Stimulated activated CD4-positive, alpha-beta T cell treated with anti-CD3 and anti-CD28 coated beads, Interleukin-2, amount 100 ng/mL, for 24 hours (primary cell): ENCODE data around the gene KLF17.
"Not testable (repeated sequence)": the region's sequence is repeated elsewhere in the genome, so short reads cannot be mapped to it uniquely, and the experiment has no call there.

Source experiments
- DNase-seq, 2 donors: peaks; one replicate each; pipeline ENCODE4 v3.0.0-alpha.2; 2020

The KLF17 gene

GRCh38 chr1:44110916-44111315 lies 7.7 kb upstream of the KLF17 start:
- DNase-seq, result no peak

- no peak for DNase-seq
Observed at GRCh38 chr1:44111861-44112260, 6.8 kb upstream of the KLF17 start.

DNA sequence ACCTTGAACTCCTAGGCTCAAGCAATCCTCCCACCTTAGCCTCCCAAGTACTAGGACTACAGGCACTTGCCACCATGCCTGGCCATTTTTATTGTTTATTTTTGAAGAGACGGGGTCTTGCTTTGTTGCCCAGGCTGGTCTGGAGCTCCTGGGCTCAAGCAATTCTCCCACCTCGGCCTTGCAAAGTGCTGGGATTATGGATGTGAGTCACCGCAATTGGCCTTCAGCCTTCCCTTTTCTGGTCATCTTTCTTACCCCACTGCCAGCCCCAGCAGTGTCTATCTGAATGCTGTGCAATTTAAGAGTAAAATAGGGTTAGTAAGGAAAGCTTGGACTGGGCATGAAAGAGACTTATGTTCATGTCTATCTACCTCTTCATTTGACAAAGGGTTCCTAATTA lies 6.1 kb upstream of the KLF17 start:
- no peak for DNase-seq

GRCh38 chr1:44113095-44113609 lies 5.5 kb upstream of the KLF17 start:
- DNase-seq, result no peak

DNA sequence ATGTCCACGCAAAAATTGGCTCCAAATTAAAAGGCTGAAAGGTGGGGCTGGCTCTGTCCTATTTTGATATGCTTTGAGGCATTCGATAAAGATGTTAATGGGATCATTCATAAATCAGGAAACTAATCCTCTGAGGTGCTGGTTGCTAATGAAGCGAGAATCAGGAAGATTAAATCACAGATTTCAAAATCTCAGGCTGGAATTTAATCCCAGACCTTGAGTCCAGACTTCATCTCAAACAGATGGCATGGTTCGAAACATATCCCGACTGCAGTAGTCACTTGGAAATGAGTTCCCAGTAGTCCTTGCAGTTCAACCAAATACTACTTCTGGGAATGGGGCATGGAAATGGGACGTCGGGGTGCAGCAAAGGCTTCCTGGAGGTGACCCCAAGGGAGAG lies 4.5 kb upstream of the KLF17 start:
- no peak for DNase-seq

GRCh38 chr1:44117272-44117671 lies 1.3 kb upstream of the KLF17 start:
- not testable (repeated sequence) for DNase-seq

DNA sequence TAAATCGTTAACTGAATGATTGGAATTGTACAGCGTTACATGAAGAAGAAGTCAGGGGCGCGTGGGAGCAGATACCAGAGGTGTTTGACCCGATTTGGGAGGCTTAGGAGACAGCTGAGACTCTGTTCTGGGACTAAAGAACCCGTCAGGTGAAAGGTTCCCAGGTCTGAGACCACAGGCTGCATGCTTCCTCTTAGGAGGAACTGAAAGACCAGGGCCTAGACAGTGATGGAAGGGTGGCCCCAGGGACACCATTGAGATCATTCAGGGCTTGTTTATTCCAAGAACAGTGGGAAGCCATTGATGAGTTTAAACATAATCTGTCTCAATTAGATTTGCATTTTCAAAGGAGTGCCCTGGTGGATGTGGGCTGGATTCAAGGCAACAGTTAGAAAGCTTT lies 904 bp downstream of the KLF17 start:
- no peak for DNase-seq

GRCh38 chr1:44120398-44120949 lies 1.9 kb downstream of the KLF17 start:
- no peak for DNase-seq

DNA sequence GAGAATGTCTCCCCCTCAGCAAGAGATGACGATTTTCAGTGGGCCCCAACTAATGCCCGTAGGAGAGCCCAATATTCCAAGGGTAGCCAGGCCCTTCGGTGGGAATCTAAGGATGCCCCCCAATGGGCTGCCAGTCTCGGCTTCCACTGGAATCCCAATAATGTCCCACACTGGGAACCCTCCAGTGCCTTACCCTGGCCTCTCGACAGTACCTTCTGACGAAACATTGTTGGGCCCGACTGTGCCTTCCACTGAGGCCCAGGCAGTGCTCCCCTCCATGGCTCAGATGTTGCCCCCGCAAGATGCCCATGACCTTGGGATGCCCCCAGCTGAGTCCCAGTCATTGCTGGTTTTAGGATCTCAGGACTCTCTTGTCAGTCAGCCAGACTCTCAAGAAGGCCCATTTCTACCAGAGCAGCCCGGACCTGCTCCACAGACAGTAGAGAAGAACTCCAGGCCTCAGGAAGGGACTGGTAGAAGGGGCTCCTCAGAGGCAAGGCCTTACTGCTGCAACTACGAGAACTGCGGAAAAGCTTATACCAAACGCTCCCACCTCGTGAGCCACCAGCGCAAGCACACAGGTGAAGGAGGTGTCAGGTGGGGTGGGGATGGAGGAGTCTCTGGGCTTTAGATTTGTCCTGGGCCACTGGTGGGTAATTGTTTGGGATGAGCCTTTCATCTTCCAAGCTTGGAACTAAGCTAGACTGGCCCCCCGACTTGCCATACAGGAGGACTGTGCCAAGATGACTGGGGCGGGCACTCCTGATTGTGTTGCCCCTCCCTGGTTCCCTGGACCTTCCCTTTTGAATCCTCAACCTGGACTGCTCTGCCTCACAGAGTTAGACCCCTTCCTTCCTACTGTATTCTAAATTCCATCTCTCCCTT lies 11.2 kb downstream of the KLF17 start:
- DNase-seq, result no peak

GRCh38 chr1:44131411-44131810 lies 12.8 kb downstream of the KLF17 start:
- no peak for DNase-seq

GRCh38 chr1:44134071-44134920 lies 15.7 kb downstream of the KLF17 start:
- DNase-seq, result no peak

GRCh38 chr1:44135886-44136285 lies 17.3 kb downstream of the KLF17 start:
- no peak for DNase-seq

DNA sequence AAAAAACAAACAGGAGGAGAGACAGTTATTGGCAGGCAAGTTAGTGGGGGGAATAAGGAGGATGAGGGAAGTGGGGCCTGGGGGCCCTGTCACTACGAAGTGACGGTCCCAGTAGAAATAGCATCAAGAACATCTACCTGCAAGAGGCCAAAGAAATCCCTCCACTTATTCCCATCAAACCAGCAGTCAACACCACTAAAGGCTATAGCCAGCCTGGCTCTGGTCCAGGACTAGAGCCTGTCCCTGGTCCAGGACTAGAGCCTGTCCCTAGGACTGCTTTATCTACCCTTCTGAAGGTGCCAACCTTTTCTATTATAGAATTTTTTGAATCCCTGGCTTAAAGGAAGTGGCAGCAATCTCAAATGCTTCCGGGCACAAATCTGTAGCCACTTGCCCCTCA lies 19.6 kb downstream of the KLF17 start:
- DNase-seq, result no peak

GRCh38 chr1:44139565-44139964 lies 20.9 kb downstream of the KLF17 start:
- not testable (repeated sequence) for DNase-seq

DNA sequence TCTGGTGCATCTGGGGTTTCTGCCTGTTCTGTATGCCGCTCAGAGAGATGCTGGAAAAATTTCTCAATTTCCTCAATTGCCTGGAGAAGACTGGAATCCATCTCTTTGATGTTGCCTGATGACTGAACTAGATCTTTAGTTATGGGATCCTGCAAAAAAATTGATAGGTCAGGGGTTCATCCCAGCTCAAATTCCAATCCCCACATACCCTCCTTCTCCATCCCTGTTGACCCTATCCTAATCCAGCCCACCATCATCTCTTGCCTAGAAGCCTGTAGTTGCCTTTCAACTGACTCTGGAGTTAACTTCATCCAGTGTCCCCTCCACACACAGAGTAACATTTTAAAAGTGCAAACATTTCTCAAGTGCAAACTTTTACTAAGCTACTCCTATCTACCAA lies 22.9 kb downstream of the KLF17 start, which contains the start of gene KLF18:
Gene KLF18 (minus strand): TSS at position 101 of the 400 bp plus-strand sequence. CDS start 0 bp downstream, at position 101.
- no peak for DNase-seq

- no peak for DNase-seq
Observed at GRCh38 chr1:44144962-44145756, 26.5 kb downstream of the KLF17 start.

DNA sequence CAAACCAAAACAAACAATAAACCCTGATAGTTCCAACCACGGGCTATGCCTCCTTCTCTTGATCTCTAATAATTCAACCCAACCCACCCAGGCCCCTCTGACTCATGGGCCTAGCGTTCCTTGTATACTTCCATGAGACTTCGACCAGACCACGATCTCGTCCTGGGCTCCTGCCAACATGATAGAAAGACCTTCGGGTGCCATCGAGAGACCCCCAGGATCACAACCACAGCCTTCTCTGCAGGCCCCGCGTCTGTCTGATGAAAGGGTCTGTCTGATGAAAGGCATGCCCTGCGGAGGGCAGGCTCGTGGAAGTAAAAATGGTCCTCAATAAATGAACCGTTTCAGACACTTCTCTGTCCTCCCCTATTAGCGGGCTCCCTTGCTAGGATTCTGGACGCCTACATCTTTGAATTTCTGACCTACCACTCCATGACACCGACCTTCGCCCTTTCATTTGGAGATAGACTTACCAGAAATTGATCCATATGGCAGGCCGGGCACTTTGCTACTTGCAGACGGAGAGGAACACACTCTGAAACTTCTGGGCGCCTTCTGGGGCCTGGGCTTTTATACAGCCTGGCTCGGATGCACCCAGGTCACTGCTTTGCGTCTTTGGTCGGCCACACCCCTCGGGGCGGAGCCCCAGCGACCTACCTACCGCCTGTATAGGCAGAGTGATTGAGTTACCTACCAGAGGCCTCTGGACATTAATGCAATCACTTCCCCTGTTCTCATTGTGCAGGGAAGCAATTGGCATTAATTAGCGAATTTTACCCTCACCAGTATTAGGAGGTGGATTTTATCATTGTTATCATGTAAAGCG lies 28.1 kb downstream of the KLF17 start:
- DNase-seq, result no peak

GRCh38 chr1:44147582-44147981 lies 29.0 kb downstream of the KLF17 start:
- DNase-seq, result no peak

GRCh38 chr1:44151332-44151731 lies 32.7 kb downstream of the KLF17 start:
- no peak for DNase-seq

- DNase-seq, result no peak
Observed at GRCh38 chr1:44151808-44152207, 33.2 kb downstream of the KLF17 start.

DNA sequence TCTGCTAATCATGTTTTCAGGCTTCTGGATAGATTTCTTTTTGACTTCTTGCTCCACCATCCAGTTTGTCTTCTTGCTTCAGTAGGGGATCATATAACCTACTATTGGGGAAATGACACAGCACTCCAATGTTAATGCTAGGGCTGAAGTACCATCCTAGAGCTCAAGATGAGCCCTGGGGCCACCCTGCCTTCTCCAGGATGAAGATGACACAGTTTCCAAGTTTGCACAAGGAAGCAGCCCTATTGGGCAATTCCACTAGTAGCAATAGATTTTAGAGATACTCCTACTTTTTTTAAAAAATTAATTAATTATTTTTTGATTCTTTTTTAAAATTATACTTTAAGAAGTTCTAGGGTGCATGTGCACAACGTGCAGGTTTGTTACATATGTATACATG lies 34.1 kb downstream of the KLF17 start:
- no peak for DNase-seq

DNA sequence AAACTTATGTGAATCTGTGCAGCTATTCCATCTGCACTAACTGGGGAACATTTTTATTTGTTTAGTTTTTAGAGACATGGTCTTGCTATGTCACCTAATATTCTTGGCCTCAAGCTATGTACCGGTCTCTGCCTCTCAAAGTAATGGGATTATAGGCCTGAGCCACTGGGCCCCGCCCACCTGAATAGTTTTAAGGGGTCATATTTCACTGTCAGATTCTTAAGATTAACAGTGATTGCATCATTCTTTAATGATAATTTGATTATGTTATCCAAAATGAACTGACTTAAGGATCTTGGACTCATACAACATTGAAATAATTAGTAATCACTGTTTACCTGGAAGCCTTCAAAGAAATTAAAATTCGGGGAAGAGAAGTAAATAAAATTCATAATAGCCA lies 35.4 kb downstream of the KLF17 start:
- no peak for DNase-seq
